OCI-LY7 (cell line): Measurements from ENCODE around the gene FRMPD1. TPM values are rescaled to one million over a fixed set of nuclear protein-coding genes. Genes with fewer than 3 reads are reported as not detected.

Experiments used
- BruUV-seq: library from RNA; stranded (reverse); fragments of 400-500 nt; replicated peaks from 2 replicates; lab custom pipeline; 2021; lab: Mats Ljungman, UMichigan
- CTCF ChIA-PET: fragments of 300-600 bp; sonication (Branson Sonifier 250); formaldehyde crosslinking; loops from one replicate; lab custom pipeline; 2022; ENCODE audit warnings: antibody characterized with exemption; ENCODE audit not compliant: unreplicated experiment; lab: Charles Lee
- POLR2A ChIA-PET: fragments of 300-600 bp; sonication (Branson Sonifier 250); formaldehyde crosslinking; loops from one replicate; lab custom pipeline; 2022; ENCODE audit warnings: antibody characterized with exemption; lab: Charles Lee
- DNase-seq: peaks from one replicate; pipeline ENCODE4 v3.0.0-alpha.2; 2015; ENCODE audit warnings: low spot score
- H2AFZ ChIP-seq: fragments of 200-600 bp; sonication (generic), shearing (Covaris generic); 2 replicates; pipeline ENCODE4 v1.6.1; 2014; ENCODE audit warnings: mild to moderate bottlenecking, antibody characterized with exemption, low read length, moderate library complexity
- H3K27ac ChIP-seq: fragments of 200-600 bp; sonication (generic); 2 replicates; pipeline ENCODE4 v1.5.1; 2014; ENCODE audit warnings: mixed run types, low read depth, mild to moderate bottlenecking, moderate library complexity, low read length, inconsistent platforms; ENCODE audit not compliant: poor library complexity, severe bottlenecking
- H3K36me3 ChIP-seq: fragments of 200-600 bp; sonication (generic); 2 replicates; pipeline ENCODE4 v1.6.1; 2014; ENCODE audit warnings: mild to moderate bottlenecking, antibody characterized with exemption, low read length, moderate library complexity, mixed read lengths; ENCODE audit not compliant: insufficient read depth
- H3K4me1 ChIP-seq: fragments of 200-600 bp; sonication (generic); 2 replicates; pipeline ENCODE4 v1.5.1; 2014; ENCODE audit warnings: mild to moderate bottlenecking, low read length; ENCODE audit not compliant: insufficient read depth, poor library complexity, severe bottlenecking
- H3K4me2 ChIP-seq: fragments of 200-600 bp; sonication (generic); 2 replicates; pipeline ENCODE4 v1.6.1; 2014; ENCODE audit warnings: mild to moderate bottlenecking, low read length
- H3K4me3 ChIP-seq: fragments of 200-600 bp; sonication (generic); 2 replicates; pipeline ENCODE4 v1.5.1; 2014; ENCODE audit warnings: mild to moderate bottlenecking, low read depth, low read length; ENCODE audit not compliant: poor library complexity, severe bottlenecking
- H3K79me2 ChIP-seq: fragments of 200-600 bp; sonication (generic); 2 replicates; pipeline ENCODE4 v1.6.1; 2016; ENCODE audit warnings: low read depth, mild to moderate bottlenecking, low read length, moderate library complexity, mixed read lengths; ENCODE audit not compliant: insufficient read depth
- H3K9me2 ChIP-seq: fragments of 200-600 bp; sonication (generic); 2 replicates; pipeline ENCODE4 v1.6.1; 2016; ENCODE audit warnings: mild to moderate bottlenecking, low read length, mixed read lengths; ENCODE audit not compliant: insufficient read depth
- H3K9me3 ChIP-seq: fragments of 200-600 bp; sonication (generic); 2 replicates; pipeline ENCODE4 v1.6.1; 2014; ENCODE audit warnings: mild to moderate bottlenecking, mixed run types, low read length, mixed read lengths
- H4K20me1 ChIP-seq: fragments of 200-600 bp; sonication (generic); 2 replicates; pipeline ENCODE4 v1.6.1; 2014; ENCODE audit warnings: mild to moderate bottlenecking, antibody characterized with exemption, low read length, moderate library complexity, mixed read lengths; ENCODE audit not compliant: insufficient read depth
- EZH2phosphoT487 ChIP-seq: fragments of 200-600 bp; sonication (generic); IDR thresholded peaks from 2 replicates; pipeline ENCODE4 v1.6.1; 2018; ENCODE audit warnings: low read depth, borderline replicate concordance, mild to moderate bottlenecking, mixed run types, antibody characterized with exemption, low read length, moderate library complexity, mixed read lengths
- intact Hi-C: fragments of 100-400 bp; cut with micrococcal nuclease; formaldehyde crosslinking; loops from one replicate; pipeline ENCODE4 v1.10.0; 2022; ENCODE audit not compliant: unreplicated experiment
- total RNA-seq, 2 experiments: library from RNA; depleted of rRNA in 1 of 2; stranded (reverse); fragments of >200 nt in 1 of 2; shearing (Covaris generic) in 1 of 2; gene quantifications; 2 replicates each; pipeline ENCODE4 v1.2.3, GENCODE V29; 2014 to 2022
- TF ChIP-seq, protein P1 (sequence below): fragments of 200-600 bp; sonication (generic); conservative IDR thresholded peaks from 2 replicates; pipeline ENCODE4 v1.5.1; 2014; ENCODE audit warnings: mild to moderate bottlenecking, antibody characterized with exemption, low read length, moderate library complexity, mixed read lengths

FRMPD1 gene
- total RNA-seq, 2 experiments from 2014 or later, result not detected

DNA sequence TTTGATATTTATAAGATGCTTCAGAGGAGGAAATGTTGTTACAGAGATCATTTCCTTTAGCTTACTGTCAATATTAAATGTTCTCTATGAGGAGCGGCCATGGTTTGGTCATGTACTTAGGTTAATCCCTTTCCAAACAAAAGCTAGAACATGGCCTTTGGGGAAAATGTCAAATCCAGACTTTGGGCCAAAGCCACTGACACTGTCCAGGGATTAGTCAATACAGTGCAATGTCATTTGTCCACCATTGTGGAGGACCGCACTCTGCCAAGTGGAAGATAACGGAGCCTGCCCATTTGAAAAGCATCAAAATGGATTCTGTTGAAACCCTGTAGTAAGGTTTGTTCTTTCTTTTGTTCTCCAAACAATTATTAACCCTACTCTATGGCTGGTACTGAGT, 50.1 kb downstream of the FRMPD1 start:
- H3K9me3 ChIP-seq, result no peaks in the 10 kb centered on the region
- TF ChIP-seq, protein P1, sequence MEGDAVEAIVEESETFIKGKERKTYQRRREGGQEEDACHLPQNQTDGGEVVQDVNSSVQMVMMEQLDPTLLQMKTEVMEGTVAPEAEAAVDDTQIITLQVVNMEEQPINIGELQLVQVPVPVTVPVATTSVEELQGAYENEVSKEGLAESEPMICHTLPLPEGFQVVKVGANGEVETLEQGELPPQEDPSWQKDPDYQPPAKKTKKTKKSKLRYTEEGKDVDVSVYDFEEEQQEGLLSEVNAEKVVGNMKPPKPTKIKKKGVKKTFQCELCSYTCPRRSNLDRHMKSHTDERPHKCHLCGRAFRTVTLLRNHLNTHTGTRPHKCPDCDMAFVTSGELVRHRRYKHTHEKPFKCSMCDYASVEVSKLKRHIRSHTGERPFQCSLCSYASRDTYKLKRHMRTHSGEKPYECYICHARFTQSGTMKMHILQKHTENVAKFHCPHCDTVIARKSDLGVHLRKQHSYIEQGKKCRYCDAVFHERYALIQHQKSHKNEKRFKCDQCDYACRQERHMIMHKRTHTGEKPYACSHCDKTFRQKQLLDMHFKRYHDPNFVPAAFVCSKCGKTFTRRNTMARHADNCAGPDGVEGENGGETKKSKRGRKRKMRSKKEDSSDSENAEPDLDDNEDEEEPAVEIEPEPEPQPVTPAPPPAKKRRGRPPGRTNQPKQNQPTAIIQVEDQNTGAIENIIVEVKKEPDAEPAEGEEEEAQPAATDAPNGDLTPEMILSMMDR, result no peak
- no peak for TF ChIP-seq EZH2phosphoT487
- POLR2A ChIA-PET, result no interaction called here
- H3K4me3 ChIP-seq, result no peak overlapping the region
- CTCF ChIA-PET, result no interaction called here
- DNase-seq, result no peak
- no peaks in the 10 kb centered on the region for H3K79me2 ChIP-seq
- H3K4me1 ChIP-seq, result no peaks in the 10 kb centered on the region
- H4K20me1 ChIP-seq, result no peaks in the 10 kb centered on the region
- no peak overlapping the region for H3K27ac ChIP-seq
- intact Hi-C loops, result no loop called here
- no peak overlapping the region for H2AFZ ChIP-seq
- no peaks in the 10 kb centered on the region for H3K9me2 ChIP-seq
- BruUV-seq, result no TSS peak
- no peak overlapping the region for H3K4me2 ChIP-seq
- no peaks in the 10 kb centered on the region for H3K36me3 ChIP-seq

DNA sequence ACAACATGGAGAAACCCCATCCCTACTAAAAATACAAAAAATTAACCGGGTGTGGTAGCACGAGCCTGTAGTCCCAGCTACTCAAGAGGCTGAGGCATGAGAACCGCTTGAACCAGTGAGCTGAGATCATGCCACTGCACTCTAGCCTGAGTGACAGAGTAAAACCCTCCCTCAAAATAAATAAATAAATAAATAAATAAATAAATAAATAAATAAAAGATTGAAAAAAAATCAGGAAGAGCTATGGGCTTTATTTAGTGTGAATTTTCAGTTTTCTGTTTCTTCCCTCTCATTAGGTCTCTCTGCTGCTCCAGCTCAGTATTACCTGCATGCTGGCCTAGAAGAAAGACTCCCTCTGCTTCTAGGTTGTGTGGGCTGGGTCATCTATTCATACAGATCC, 55.0 kb downstream of the FRMPD1 start:
- no peak overlapping the region for H3K27ac ChIP-seq
- H3K4me3 ChIP-seq, result no peak overlapping the region
- TF ChIP-seq, protein P1, result no peak
- no peak for TF ChIP-seq EZH2phosphoT487
- H2AFZ ChIP-seq, result no peak overlapping the region
- H3K4me1 ChIP-seq, result no peaks in the 10 kb centered on the region
- POLR2A ChIA-PET, result interaction anchor here (0.7 kb wide), 1 partner anchor 59 kb away, joined by 3 read pairs; no protein-coding TSS in a partner anchor
- H3K9me3 ChIP-seq, result no peaks in the 10 kb centered on the region
- intact Hi-C loops, result no loop called here
- no peaks in the 10 kb centered on the region for H3K36me3 ChIP-seq
- H3K4me2 ChIP-seq, result no peak overlapping the region
- no TSS peak for BruUV-seq
- CTCF ChIA-PET, result no interaction called here
- no peak for DNase-seq
- no peaks in the 10 kb centered on the region for H3K79me2 ChIP-seq
- no peaks in the 10 kb centered on the region for H4K20me1 ChIP-seq
- no peaks in the 10 kb centered on the region for H3K9me2 ChIP-seq

DNA sequence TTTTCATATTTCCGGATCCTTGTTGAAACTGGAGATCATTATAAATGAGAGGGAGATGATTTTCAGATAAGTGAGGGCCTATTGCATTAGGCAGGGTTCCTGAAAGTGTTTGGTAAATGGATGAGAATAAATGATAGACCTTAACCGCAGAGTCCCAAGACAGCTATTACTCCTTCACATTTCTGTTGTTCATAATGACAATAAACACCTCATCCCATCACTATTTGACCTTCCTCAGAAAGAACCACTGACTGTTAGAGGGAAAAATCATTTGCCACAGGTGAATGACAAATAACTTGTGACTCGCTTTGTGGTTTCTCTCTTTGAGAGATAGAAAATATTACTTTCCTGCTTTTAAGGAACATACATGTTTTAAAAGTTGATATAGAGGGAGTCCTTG, 55.5 kb downstream of the FRMPD1 start:
- Histone ChIP-seq H3K9me2 (no peaks in the 10 kb centered on the region), H3K4me2 (no peak overlapping the region), H2AFZ (no peak overlapping the region), H3K79me2 (no peaks in the 10 kb centered on the region), H4K20me1 (no peaks in the 10 kb centered on the region), H3K9me3 (no peaks in the 10 kb centered on the region), H3K36me3 (no peaks in the 10 kb centered on the region), H3K27ac (no peak overlapping the region), H3K4me1 (no peaks in the 10 kb centered on the region), H3K4me3 (no peak overlapping the region)
- intact Hi-C loops, result no loop called here
- TF ChIP-seq EZH2phosphoT487, result no peak
- TF ChIP-seq, protein P1, result no peak
- ChIA-PET POLR2A (no interaction called here), CTCF (no interaction called here)
- no peak for DNase-seq
- no TSS peak for BruUV-seq
